ENCODE results near the gene CD7.

- TF ChIP-seq CTCF (IDR thresholded peaks at IDR 0.05; ENCODE audit: extremely low read depth in 1 of 2, insufficient read depth in 1 of 2, low read depth in 1 of 2, low read length in 2 of 2), result no peak
- no peak for TF ChIP-seq POLR2A (IDR thresholded peaks at IDR 0.05; ENCODE audit: low read depth, low read length)
- no peak for TF ChIP-seq EZH2 (IDR thresholded peaks at IDR 0.05; ENCODE audit: borderline replicate concordance, low read depth, low read length, severe bottlenecking)
- no peak for TF ChIP-seq FOS (IDR thresholded peaks at IDR 0.05; ENCODE audit: borderline replicate concordance, insufficient read depth, low read length)
- TF ChIP-seq MYC (IDR thresholded peaks at IDR 0.05; ENCODE audit: low read depth, low read length), result no peak
- no peak for TF ChIP-seq POLR2AphosphoS5 (IDR thresholded peaks at IDR 0.05; ENCODE audit: insufficient read depth, low read depth, low read length)
- TF ChIP-seq MAX (IDR thresholded peaks at IDR 0.05; ENCODE audit: insufficient read depth, insufficient read length), result no peak
- TF ChIP-seq JUN (IDR thresholded peaks at IDR 0.05; ENCODE audit: borderline replicate concordance, insufficient read depth, insufficient read length, low read depth), result no peak
- TF ChIP-seq GATA2 (IDR thresholded peaks at IDR 0.05; ENCODE audit: insufficient read depth, insufficient read length, low read depth, low read length), result no peak
Observed at GRCh38 chr17:82285141-82285540, 32.3 kb downstream of the CD7 start.

All from endothelial cell of umbilical vein (primary cell).